Measurements from ENCODE around the gene ATF6.
A peak's percentile ranks its signal among the peaks of the same experiment; 100 is the strongest.

Gene ATF6

GRCh38 chr1:161727256-161727924, 38.7 kb upstream of the ATF6 start:
- H3K9ac ChIP-seq (ENCODE audit: low read depth, low read length, poor library complexity): peak overlapping the region; percentile 91
- peak overlapping the region; percentile 96 for H3K23ac ChIP-seq (ENCODE audit: low read depth, low read length, poor library complexity)
- peak overlapping the region; percentile 91 for H2AFZ ChIP-seq (ENCODE audit: low read length)
- H3K18ac ChIP-seq (ENCODE audit: low read length): peak overlapping the region; percentile 99
- H3K14ac ChIP-seq (ENCODE audit: low read length): no peak overlapping the region
- H3K36me3 ChIP-seq (replicated peaks in 1 of 2; ENCODE audit: control insufficient read depth in 2 of 2, insufficient read depth in 2 of 2, low read length in 2 of 2): no peaks in the 10 kb centered on the region
- peaks cover 0 to 59% (median 18%) of the 10 kb centered on the region in 3 experiments for H3K27me3 ChIP-seq (ENCODE audit: control insufficient read depth in 3 of 3, insufficient read depth in 3 of 3, low read depth in 1 of 3, low read length in 3 of 3)
- peak overlapping the region; percentile 27 for H3K4ac ChIP-seq (ENCODE audit: low read length)
- no CpG with 5 or more reads among the region's 38 CpGs for WGBS, 2 donors (ENCODE audit: extremely low coverage in 2 of 2, insufficient read length in 2 of 2, insufficient replicate concordance in 1 of 2)
- H4K91ac ChIP-seq (ENCODE audit: low read depth, low read length, poor library complexity): no peak overlapping the region
- peak overlapping the region; percentile 71 for H3K4me2 ChIP-seq (ENCODE audit: insufficient read depth, low read length, poor library complexity, severe bottlenecking)
- peak overlapping the region; percentile 76 to 92 for H3K4me3 ChIP-seq (ENCODE audit: low read length in 2 of 2)
- H2BK15ac ChIP-seq (ENCODE audit: low read length): peak overlapping the region; percentile 62
- H2BK12ac ChIP-seq (ENCODE audit: low read length): no peak overlapping the region
- H2BK120ac ChIP-seq (ENCODE audit: low read depth, low read length): no peak overlapping the region
- H4K8ac ChIP-seq (ENCODE audit: low read depth, low read length): no peak overlapping the region
- H3K79me1 ChIP-seq (ENCODE audit: low read depth, low read length): no peaks in the 10 kb centered on the region
- no peaks in the 10 kb centered on the region for H3K9me3 ChIP-seq (replicated peaks in 1 of 2; ENCODE audit: control insufficient read depth in 2 of 2, insufficient read depth in 1 of 2, low read depth in 1 of 2, low read length in 2 of 2)
- DNase-seq (ENCODE audit: low spot score): no peak
- H3K27ac ChIP-seq (replicated peaks; ENCODE audit: low read length): peak overlapping the region; percentile 38
- peak overlapping the region; percentile 40 for H2AK5ac ChIP-seq (ENCODE audit: low read depth, low read length)
- peak overlapping the region; percentile 85 for H2BK5ac ChIP-seq (ENCODE audit: low read length)
- H3K4me1 ChIP-seq (ENCODE audit: control insufficient read depth in 2 of 2, insufficient read depth in 1 of 2, low read depth in 1 of 2, low read length in 2 of 2): peaks cover 3 to 4% of the 10 kb centered on the region in 2 donors

GRCh38 chr1:161728376-161729226, 37.5 kb upstream of the ATF6 start:
- Histone ChIP-seq H3K4me1 (ENCODE audit: control insufficient read depth in 2 of 2, insufficient read depth in 1 of 2, low read depth in 1 of 2, low read length in 2 of 2) (peaks cover 3 to 4% of the 10 kb centered on the region in 2 donors), H3K4ac (ENCODE audit: low read length) (no peak overlapping the region), H3K79me1 (ENCODE audit: low read depth, low read length) (no peaks in the 10 kb centered on the region), H2BK5ac (ENCODE audit: low read length) (no peak overlapping the region), H3K27me3 (ENCODE audit: control insufficient read depth in 3 of 3, insufficient read depth in 3 of 3, low read depth in 1 of 3, low read length in 3 of 3) (peaks cover 0 to 63% (median 18%) of the 10 kb centered on the region in 3 experiments), H3K4me2 (ENCODE audit: insufficient read depth, low read length, poor library complexity, severe bottlenecking) (no peak overlapping the region), H2BK15ac (ENCODE audit: low read length) (no peak overlapping the region), H2AFZ (ENCODE audit: low read length) (no peak overlapping the region), H3K36me3 (replicated peaks in 1 of 2; ENCODE audit: control insufficient read depth in 2 of 2, insufficient read depth in 2 of 2, low read length in 2 of 2) (no peaks in the 10 kb centered on the region), H4K91ac (ENCODE audit: low read depth, low read length, poor library complexity) (no peak overlapping the region), H2AK5ac (ENCODE audit: low read depth, low read length) (no peak overlapping the region), H3K9ac (ENCODE audit: low read depth, low read length, poor library complexity) (no peak overlapping the region), H3K27ac (replicated peaks; ENCODE audit: low read length) (no peak overlapping the region), H3K14ac (ENCODE audit: low read length) (no peak overlapping the region), H3K9me3 (replicated peaks in 1 of 2; ENCODE audit: control insufficient read depth in 2 of 2, insufficient read depth in 1 of 2, low read depth in 1 of 2, low read length in 2 of 2) (no peaks in the 10 kb centered on the region), H3K23ac (ENCODE audit: low read depth, low read length, poor library complexity) (no peak overlapping the region), H2BK12ac (ENCODE audit: low read length) (no peak overlapping the region), H3K18ac (ENCODE audit: low read length) (no peak overlapping the region), H3K4me3 (ENCODE audit: low read length in 2 of 2) (no peak overlapping the region), H2BK120ac (ENCODE audit: low read depth, low read length) (no peak overlapping the region), H4K8ac (ENCODE audit: low read depth, low read length) (no peak overlapping the region)
- WGBS, 2 donors (ENCODE audit: extremely low coverage in 2 of 2, insufficient read length in 2 of 2, insufficient replicate concordance in 1 of 2): no CpG with 5 or more reads among the region's 7 CpGs
- DNase-seq (ENCODE audit: low spot score): no peak

DNA sequence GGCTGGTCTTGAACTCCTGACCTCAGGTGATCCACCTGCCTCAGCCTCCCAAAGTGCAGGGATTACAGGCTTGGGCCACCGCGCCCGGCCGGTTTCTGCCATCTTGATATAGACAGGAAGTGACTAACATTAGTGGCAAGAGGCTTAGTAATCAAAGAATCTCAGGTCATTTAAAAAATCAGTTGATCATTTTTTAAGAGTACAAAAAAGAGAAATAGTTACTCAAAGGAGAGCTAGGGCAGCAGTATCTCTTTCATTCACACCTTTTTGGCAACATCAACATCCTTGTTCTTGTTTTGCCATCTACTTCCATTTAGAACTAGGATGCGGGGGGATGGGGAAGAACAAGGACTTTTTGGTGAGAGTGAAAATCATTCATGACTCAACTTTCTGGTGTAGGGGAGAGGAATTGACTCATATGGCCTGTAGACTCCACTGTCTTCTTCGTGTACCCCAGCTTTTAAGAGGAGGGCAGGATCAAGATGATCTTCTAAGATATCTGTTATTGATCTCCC, 36.0 kb upstream of the ATF6 start:
- Histone ChIP-seq H2AFZ (ENCODE audit: low read length) (no peak overlapping the region), H3K4ac (ENCODE audit: low read length) (no peak overlapping the region), H2AK5ac (ENCODE audit: low read depth, low read length) (no peak overlapping the region), H3K27ac (replicated peaks; ENCODE audit: low read length) (no peak overlapping the region), H3K27me3 (ENCODE audit: control insufficient read depth in 3 of 3, insufficient read depth in 3 of 3, low read depth in 1 of 3, low read length in 3 of 3) (peaks cover 0 to 55% (median 11%) of the 10 kb centered on the region in 3 experiments), H3K4me3 (ENCODE audit: low read length in 2 of 2) (no peak overlapping the region), H4K8ac (ENCODE audit: low read depth, low read length) (no peak overlapping the region), H4K91ac (ENCODE audit: low read depth, low read length, poor library complexity) (no peak overlapping the region), H2BK5ac (ENCODE audit: low read length) (no peak overlapping the region), H2BK12ac (ENCODE audit: low read length) (no peak overlapping the region), H3K18ac (ENCODE audit: low read length) (no peak overlapping the region), H2BK120ac (ENCODE audit: low read depth, low read length) (no peak overlapping the region), H3K9ac (ENCODE audit: low read depth, low read length, poor library complexity) (no peak overlapping the region), H3K23ac (ENCODE audit: low read depth, low read length, poor library complexity) (no peak overlapping the region), H3K14ac (ENCODE audit: low read length) (no peak overlapping the region), H3K9me3 (replicated peaks in 1 of 2; ENCODE audit: control insufficient read depth in 2 of 2, insufficient read depth in 1 of 2, low read depth in 1 of 2, low read length in 2 of 2) (no peaks in the 10 kb centered on the region), H2BK15ac (ENCODE audit: low read length) (no peak overlapping the region), H3K4me1 (ENCODE audit: control insufficient read depth in 2 of 2, insufficient read depth in 1 of 2, low read depth in 1 of 2, low read length in 2 of 2) (peaks cover 3 to 4% of the 10 kb centered on the region in 2 donors), H3K79me1 (ENCODE audit: low read depth, low read length) (no peaks in the 10 kb centered on the region), H3K4me2 (ENCODE audit: insufficient read depth, low read length, poor library complexity, severe bottlenecking) (no peak overlapping the region), H3K36me3 (replicated peaks in 1 of 2; ENCODE audit: control insufficient read depth in 2 of 2, insufficient read depth in 2 of 2, low read length in 2 of 2) (no peaks in the 10 kb centered on the region)
- WGBS, 2 donors (ENCODE audit: extremely low coverage in 2 of 2, insufficient read length in 2 of 2, insufficient replicate concordance in 1 of 2): no CpG with 5 or more reads among the region's 6 CpGs
- no peak for DNase-seq (ENCODE audit: low spot score)

DNA sequence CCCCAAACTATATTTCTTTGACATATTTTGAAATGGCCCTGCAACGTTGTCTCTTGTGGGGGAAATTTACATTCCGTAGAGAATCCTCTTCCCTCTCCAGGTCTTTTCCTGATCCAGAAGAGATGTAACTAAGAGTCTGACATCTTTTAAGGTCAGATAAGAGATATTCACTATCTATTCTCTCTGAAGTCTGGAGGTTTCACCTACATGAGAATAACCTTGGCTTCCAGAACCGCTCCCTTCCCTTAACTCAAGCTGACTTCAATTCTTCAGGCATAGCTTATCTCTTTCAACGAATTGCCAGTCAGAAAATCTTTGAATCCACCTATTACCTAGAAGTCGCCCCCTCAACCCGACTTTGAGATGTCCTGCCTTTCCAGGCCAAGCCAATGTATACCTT, 34.9 kb upstream of the ATF6 start:
- no peak for DNase-seq (ENCODE audit: low spot score)
- H3K27me3 ChIP-seq (ENCODE audit: control insufficient read depth in 3 of 3, insufficient read depth in 3 of 3, low read depth in 1 of 3, low read length in 3 of 3): peaks cover 0 to 60% (median 0%) of the 10 kb centered on the region in 3 experiments

More for the DNA sequence above, 34.9 kb upstream of the ATF6 start:
- Histone ChIP-seq H2BK120ac (ENCODE audit: low read depth, low read length) (no peak overlapping the region), H3K23ac (ENCODE audit: low read depth, low read length, poor library complexity) (no peak overlapping the region), H2BK12ac (ENCODE audit: low read length) (no peak overlapping the region), H2AFZ (ENCODE audit: low read length) (no peak overlapping the region), H3K4me1 (ENCODE audit: control insufficient read depth in 2 of 2, insufficient read depth in 1 of 2, low read depth in 1 of 2, low read length in 2 of 2) (no peaks in the 10 kb centered on the region), H3K79me1 (ENCODE audit: low read depth, low read length) (no peaks in the 10 kb centered on the region), H4K91ac (ENCODE audit: low read depth, low read length, poor library complexity) (no peak overlapping the region), H3K4me3 (ENCODE audit: low read length in 2 of 2) (no peak overlapping the region), H3K9me3 (replicated peaks in 1 of 2; ENCODE audit: control insufficient read depth in 2 of 2, insufficient read depth in 1 of 2, low read depth in 1 of 2, low read length in 2 of 2) (no peaks in the 10 kb centered on the region), H3K18ac (ENCODE audit: low read length) (no peak overlapping the region), H3K27ac (replicated peaks; ENCODE audit: low read length) (no peak overlapping the region), H2BK15ac (ENCODE audit: low read length) (no peak overlapping the region), H3K4ac (ENCODE audit: low read length) (no peak overlapping the region), H3K9ac (ENCODE audit: low read depth, low read length, poor library complexity) (no peak overlapping the region), H3K36me3 (replicated peaks in 1 of 2; ENCODE audit: control insufficient read depth in 2 of 2, insufficient read depth in 2 of 2, low read length in 2 of 2) (no peaks in the 10 kb centered on the region), H3K14ac (ENCODE audit: low read length) (no peak overlapping the region), H2BK5ac (ENCODE audit: low read length) (no peak overlapping the region), H4K8ac (ENCODE audit: low read depth, low read length) (no peak overlapping the region), H2AK5ac (ENCODE audit: low read depth, low read length) (no peak overlapping the region), H3K4me2 (ENCODE audit: insufficient read depth, low read length, poor library complexity, severe bottlenecking) (no peak overlapping the region)
- WGBS, 2 donors (ENCODE audit: extremely low coverage in 2 of 2, insufficient read length in 2 of 2, insufficient replicate concordance in 1 of 2): no CpG with 5 or more reads among the region's 6 CpGs

All from neuronal stem cell (in vitro differentiated cells).